C4-2B (cell line): Measurements from ENCODE around the gene GSS.

Experiments
- H3K27ac ChIP-seq: fragments of 450-650 bp; 2 replicates; pipeline ENCODE4 v1.5.1; 2017
- CTCF ChIP-seq: fragments of 450-650 bp; conservative IDR thresholded peaks from 2 replicates; pipeline ENCODE4 v1.5.1; 2017; ENCODE audit warnings: mild to moderate bottlenecking
- ZFX ChIP-seq: fragments of 450-650 bp; IDR thresholded peaks from 2 replicates; pipeline ENCODE4 v1.6.1; 2017

GSS gene

GRCh38 chr20:35000922-35001595, 45.5 kb upstream of the GSS start:
- TF ChIP-seq ZFX (no peak), CTCF (no peak)
- no peak overlapping the region for H3K27ac ChIP-seq

GRCh38 chr20:35000311-35000921, 44.8 kb upstream of the GSS start:
- TF ChIP-seq ZFX, result no peak
- TF ChIP-seq CTCF, result no peak
- H3K27ac ChIP-seq, result no peak overlapping the region

- TF ChIP-seq ZFX (no peak), CTCF (no peak)
Observed at GRCh38 chr20:34999782-35000181, 44.2 kb upstream of the GSS start.

GRCh38 chr20:34999021-34999451, 43.4 kb upstream of the GSS start:
- TF ChIP-seq CTCF (no peak), ZFX (no peak)
- no peak overlapping the region for H3K27ac ChIP-seq

More at GRCh38 chr20:34999782-35000181, 44.2 kb upstream of the GSS start:
- no peak overlapping the region for H3K27ac ChIP-seq

- TF ChIP-seq ZFX, result no peak
- TF ChIP-seq CTCF, result no peak
- H3K27ac ChIP-seq, result no peak overlapping the region
Observed at GRCh38 chr20:34998331-34998950, 42.8 kb upstream of the GSS start.

- no peak for TF ChIP-seq CTCF
- TF ChIP-seq ZFX, result no peak
- H3K27ac ChIP-seq, result no peak overlapping the region
Observed at GRCh38 chr20:34997774-34998173, 42.2 kb upstream of the GSS start.

GRCh38 chr20:34997131-34997561, 41.5 kb upstream of the GSS start:
- TF ChIP-seq CTCF, result no peak
- no peak for TF ChIP-seq ZFX
- H3K27ac ChIP-seq, result no peak overlapping the region
